GM19099 (cell line): ENCODE data around the gene ZBTB21.

Experiments
- POLR2A ChIP-seq: IDR thresholded peaks from 3 replicates; pipeline ENCODE4 v1.6.1; 2011; ENCODE audit warnings: low read depth; ENCODE audit not compliant: insufficient read length; ENCODE audit errors: extremely low read depth

The ZBTB21 gene

DNA sequence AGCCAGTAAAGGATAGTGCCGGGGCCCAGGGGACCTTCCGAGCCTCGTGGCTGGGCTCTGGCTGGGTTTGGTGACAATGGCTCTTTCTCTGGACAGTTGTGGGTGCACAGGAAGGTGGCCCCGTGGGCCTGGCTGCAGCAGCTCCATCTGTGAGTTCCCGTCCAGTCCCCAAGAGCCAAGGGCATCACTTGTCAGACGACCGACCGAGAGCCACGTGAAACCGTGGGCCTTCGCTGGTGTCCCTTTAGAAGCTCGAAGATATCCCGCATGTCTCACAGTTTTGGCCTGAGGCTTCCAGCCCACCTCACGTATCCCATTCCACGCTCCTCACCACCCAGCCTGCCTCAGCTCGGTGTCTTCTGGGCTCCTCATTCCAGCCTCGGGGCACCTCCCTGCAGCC, 33.8 kb upstream of the ZBTB21 start:
- no peak for TF ChIP-seq POLR2A

DNA sequence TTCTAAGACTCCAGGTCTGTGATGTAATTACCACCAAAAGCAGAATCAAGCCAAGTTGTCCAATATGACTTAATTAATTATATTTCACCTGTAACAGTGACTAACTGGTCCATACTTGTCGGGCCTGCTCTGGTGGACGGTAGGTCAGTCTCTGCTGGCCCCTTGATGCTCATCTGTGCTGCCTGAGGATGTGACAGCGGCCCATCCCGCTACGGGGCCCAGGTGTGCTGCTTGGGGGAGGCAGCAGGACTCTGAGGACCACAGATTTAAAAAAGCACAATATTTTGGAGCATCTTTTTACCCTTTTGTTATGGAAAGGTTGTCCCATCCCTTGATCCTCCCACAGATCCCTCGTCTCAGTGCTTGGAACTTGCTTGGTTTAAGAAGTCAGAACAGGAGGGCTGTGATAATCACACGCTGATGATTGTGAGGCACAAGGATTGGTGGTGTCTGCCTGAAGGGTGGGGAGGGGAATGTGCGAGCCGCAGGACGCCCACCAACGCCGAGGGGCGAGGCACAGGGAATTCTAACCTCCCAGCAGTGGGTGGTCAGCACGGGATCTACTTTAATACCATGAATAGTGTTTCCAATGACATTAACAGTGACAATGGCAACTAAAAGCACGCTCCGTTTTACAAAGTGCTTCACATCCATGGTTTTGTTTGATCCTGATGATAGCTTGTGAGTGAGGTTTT, 33.2 kb upstream of the ZBTB21 start:
- TF ChIP-seq POLR2A, result no peak

DNA sequence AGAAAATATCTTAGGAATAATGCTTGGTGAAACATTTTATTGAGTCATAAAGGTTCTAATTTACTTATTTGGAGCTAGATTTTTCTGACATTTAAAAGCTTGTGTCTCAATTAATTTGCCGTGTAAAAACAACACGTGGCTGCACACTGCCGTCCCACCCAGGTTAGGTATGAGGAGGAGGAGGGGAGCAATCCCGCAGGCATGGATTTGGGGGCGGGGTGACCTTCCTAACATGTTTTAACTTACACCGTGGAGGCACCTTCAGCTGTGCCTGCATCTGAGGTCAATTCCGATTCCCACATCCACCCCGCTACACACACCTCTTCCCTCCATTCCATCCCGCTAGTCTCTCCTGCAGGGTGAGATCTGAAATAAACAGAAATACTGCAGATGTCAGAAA, 32.5 kb upstream of the ZBTB21 start:
- no peak for TF ChIP-seq POLR2A

DNA sequence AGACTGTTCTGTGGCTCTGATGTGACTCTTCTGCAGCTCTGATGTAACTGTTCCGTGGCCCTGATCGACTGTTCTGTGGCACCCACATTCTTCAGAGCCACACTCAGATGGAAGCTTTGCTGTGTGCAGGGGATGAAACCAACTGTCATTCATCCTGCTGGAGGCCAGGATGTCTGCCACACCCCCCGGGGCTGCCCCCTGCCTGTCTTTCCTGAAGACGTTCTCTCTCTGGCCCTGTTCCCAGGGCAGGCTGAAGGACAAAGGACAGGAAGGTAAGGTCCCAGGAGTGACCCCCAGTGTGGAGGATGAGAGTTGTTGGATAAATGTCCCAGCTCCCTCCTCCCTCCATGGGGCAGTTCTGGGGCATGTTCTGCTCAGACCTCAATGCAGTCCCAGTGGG, 31.6 kb upstream of the ZBTB21 start:
- no peak for TF ChIP-seq POLR2A

DNA sequence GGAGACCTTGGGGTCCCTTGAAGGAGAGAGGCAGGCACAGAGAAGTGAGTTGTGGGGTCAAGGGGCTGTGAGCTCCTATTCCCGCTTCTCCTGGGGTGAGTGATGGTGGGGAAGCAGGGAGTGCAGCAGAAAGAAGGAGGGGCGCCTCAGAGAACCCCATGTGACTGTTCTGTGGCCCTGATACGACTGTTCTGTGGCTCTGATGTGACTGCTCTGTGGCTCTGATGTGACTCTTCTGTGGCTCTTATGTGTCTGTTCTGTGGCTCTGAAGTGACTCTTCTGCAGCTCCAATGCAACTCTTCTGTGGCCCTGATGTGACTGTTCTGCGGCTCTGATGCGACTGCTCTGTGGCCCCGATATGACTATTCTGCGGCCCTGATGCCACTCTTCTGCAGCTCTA, 31.1 kb upstream of the ZBTB21 start:
- no peak for TF ChIP-seq POLR2A

GRCh38 chr21:42040411-42041180, 30.4 kb upstream of the ZBTB21 start:
- no peak for TF ChIP-seq POLR2A

DNA sequence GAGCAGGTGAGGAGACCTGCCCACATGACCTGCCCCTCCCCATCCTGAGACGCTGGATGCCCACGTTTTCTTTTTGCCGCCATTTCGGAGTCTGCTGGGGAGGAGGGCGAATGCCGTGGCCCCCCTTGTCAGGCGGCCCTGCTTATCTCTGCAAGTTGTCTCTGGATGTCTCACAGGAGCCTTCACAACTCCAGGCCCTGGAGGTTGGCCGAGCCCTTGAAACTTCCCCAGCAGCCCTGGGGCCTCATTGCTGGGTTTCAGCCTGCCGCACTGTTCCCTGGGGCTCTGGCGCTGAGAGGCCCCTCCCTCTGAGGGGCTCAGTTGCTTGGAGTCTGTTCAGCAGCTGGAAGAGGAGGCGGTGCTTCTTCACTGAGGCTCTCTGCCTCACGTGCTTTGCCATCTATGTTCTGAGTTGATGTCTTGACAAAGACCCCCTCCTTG, 29.8 kb upstream of the ZBTB21 start:
- no peak for TF ChIP-seq POLR2A

- TF ChIP-seq POLR2A, result no peak
Observed at GRCh38 chr21:42039470-42039901, 29.3 kb upstream of the ZBTB21 start.

GRCh38 chr21:42038826-42039425, 28.8 kb upstream of the ZBTB21 start:
- TF ChIP-seq POLR2A, result no peak

DNA sequence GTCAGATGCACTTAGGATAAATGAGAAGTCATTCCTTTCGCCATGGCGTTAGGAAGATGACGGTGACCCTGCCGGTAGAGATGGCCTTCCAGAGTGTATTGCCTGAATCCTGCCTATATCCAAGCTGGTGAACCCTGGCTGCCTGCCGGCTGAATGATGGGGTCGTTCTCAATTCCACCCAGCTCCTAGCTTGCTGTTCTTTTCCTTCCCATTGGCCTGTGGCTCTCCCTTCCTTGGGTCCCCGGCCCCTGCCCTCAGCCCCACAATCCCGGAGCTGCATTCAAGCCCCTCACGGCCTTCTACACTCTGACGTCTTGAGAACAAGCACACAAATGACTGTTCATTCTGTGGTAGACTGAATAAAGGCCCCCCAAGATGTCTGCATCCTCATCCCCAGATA, 28.2 kb upstream of the ZBTB21 start:
- no peak for TF ChIP-seq POLR2A

DNA sequence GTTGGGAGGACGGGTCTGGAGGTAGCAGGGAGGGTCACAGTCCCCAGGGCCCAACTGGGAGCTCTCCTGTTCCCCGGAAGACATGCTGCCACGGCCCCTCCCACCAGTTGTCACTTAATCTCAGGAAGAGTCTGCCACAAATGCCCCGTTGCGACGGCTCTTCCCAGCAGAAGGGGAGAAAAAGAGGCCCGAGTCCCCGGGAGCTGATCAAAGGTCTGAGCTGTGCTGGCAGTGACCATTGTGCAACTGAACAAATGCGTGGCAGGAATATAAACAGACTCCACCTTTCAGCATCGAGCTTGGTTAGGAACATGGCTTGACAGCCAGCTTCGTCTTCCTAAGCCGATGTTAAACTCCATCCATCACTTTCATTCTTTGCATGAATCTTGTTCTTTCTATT, 27.8 kb upstream of the ZBTB21 start:
- TF ChIP-seq POLR2A, result no peak

DNA sequence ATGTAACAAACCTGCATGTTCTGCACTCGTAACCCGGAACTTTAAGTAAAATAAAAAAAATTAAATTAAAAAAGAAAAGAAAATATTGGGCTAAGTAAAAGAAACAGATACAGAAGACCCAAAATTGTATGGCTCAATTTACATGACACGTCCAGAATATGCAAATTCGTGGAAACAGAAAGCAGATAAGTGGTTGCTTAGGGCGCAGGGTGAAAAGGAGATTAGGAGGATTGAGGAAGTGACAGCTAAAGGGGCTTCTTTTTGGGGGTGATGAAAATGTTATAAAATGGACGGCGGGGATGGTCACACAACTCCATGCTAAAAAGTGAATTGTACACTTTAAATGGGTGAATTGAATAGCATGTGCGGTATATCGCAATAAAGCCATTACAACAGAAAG, 27.4 kb upstream of the ZBTB21 start:
- no peak for TF ChIP-seq POLR2A

- TF ChIP-seq POLR2A, result no peak
Observed at GRCh38 chr21:42036313-42036712, 26.2 kb upstream of the ZBTB21 start.

- no peak for TF ChIP-seq POLR2A
Observed at GRCh38 chr21:42032968-42033367, 22.8 kb upstream of the ZBTB21 start.

DNA sequence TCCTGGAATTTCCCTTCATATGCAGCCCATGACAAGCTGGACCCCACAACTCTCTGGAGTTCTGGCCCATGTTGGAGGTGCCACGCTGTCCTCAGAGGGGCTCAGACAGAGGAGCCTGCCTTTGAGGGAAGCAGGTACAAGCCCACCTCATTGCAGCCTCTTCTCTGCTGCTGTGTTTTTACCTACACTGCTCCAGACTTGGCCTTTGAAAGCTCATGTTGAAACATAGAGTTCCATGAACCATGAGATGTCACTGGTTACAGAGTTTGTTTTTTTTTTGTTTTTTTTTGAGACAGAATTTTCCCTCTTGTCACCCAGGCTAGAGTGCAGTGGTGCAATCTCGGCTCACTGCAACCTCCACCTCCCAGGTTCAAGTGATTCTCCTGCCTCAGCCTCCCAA, 22.1 kb upstream of the ZBTB21 start:
- TF ChIP-seq POLR2A, result no peak

DNA sequence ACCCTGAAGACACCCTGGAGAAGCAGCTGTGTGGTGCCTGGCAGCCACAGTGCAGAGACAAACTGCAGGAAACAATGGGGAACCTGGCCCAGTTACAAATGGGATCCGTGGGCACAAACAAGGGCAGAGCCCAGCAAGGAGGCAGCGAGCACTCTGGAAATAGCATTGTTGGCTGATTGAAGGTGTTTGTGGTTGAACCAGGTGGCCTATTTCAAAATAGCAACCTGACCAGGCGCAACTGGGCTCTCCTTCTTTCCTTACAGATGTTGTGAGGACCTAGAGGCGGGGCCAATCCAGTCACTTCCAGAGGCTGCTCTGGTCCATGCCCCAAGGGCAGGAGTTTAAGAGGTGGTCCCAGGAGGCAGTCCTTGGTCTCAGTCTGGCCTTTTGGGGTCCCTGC, 21.7 kb upstream of the ZBTB21 start:
- TF ChIP-seq POLR2A, result no peak
